ENCODE data around the gene TRIM44.
"Not testable (repeated sequence)": the region's sequence is repeated elsewhere in the genome, so short reads cannot be mapped to it uniquely, and the experiment has no call there.

TRIM44 gene

DNA sequence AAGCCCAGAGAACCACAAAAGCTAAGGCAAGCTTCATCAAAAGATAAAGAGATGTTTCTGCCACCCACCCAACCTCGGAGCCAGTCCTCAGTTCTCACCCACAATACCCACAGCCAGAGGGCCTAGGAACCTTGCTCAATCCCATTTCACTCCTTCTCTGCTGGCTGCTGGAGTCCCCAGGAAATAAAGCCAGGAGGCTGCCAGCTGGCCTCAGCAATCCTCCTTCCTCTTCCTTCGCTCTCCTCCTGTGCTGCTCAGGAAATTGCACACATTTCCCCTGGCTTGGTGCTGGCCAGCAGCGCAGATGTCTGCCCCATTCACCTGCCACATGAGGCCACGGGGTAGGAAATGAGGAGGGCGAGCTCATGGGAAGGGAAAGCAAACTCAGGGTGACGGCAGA lies 189.5 kb downstream of the TRIM44 start:
- no peak for DNase-seq (ENCODE audit: low read depth in 2 of 2)

DNA sequence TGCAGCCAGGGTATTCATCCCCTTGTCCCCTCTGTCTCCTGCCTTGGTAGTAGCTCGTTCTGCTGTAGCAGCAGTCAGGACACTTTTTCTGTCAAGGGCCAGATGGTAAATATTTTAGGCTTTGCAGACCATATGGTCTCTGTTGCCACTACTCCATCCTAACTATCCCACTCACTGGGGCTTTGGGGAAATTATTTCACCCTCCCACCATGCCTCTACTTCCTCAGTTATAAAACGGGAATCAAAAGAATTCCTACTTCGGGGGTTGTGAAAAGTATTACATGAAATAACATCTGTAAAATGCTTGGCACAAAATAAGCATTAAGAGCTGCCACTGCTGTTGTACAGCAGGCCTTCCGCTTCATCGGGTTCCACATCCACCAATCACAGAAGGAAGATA lies 191.4 kb downstream of the TRIM44 start:
- DNase-seq (ENCODE audit: low read depth in 2 of 2): no peak

DNA sequence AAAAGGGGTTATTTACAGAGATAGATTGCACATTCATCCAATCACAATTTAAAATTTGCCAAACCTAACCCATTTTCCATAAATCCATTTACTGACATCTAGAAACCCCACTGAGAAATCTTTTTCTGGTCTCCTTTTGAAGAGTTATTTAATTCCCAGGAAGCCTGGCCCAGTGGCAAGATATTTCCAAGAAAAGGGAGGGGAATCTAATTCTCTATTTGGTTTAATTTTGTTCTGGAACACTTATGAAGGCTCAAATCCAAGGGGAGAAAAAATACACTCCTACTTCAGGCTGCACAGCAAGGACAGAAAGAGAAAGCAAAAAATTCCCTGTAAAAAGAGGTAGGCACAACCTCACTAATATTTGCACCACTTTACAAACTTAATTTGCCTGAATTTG lies 193.1 kb downstream of the TRIM44 start:
- DNase-seq (ENCODE audit: low read depth in 2 of 2): no peak

DNA sequence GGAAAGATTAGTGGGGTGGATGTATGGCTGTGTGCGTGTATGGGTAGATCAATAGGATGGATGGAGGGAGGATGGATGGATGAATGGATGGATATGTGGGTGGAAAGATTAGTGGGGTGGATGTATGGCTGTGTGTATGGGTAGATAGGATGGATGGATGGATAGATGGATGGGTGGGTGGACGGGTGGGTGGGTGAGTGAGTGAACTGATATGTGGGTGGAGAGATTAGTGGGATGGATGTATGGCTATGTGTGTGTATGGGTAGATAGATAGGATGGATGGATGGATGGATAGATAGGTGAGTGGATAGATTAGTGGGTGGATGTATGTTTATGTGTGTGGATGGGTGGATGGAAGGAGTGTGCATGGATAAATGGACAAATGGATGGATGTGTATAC lies 193.7 kb downstream of the TRIM44 start:
- DNase-seq (ENCODE audit: low read depth in 2 of 2): no peak

DNA sequence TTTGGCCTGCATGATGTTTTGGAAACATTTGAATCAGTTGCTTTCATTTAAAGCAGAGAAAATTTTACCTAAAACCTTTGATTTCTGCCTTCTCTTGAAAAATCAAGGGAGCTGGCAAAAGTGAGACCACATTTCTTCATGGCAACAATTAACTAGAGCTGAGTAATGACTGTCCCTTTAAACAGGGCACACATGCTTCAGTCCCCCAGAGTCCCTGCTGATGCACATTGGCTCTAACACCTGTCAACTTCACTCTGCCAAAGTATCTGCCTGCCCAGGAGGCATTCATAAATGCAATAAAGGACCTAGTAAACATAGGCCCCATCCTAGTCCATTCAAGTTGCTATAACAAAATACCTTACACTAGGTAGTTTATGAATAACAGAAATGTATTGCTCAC lies 194.2 kb downstream of the TRIM44 start:
- DNase-seq (ENCODE audit: low read depth in 2 of 2): no peak

DNA sequence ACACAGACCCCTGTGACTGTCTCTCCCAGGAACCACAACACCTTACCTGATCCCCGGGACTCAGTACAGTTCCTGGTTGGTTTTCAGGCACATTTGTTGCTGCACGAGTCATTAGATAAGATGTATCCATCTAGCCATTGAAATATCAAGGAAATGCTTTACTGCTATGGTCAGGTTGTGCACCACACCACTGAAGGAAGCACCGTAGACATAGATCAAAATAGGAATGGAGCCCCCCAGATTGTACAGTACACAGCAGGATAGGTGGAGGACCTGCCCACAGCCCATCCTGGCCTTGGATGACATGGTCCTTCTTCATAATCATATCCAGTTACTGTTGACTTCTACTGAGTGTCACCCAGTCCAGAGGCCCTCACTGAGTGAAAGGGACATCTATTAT lies 195.3 kb downstream of the TRIM44 start:
- no peak for DNase-seq (ENCODE audit: low read depth in 2 of 2)

DNA sequence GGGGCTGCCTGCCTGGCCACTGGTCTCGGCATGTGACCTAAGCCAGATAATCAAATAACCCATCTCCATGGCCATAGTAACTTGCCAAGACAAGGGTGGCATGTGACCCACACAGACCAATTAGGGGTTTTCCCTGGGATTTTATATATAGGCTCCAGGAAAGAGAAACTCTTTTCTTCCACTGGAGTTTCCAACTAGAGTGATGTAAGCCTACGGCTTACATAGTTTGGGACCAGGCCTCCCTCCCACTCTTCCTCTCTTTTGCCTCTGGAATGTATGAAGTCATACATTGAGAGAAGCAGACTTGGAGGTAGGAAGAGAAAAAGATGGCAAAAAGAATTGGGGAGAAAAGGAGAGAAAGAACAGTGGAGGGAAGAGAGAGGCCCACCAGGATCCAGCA lies 196.7 kb downstream of the TRIM44 start:
- no peak for DNase-seq (ENCODE audit: low read depth in 2 of 2)

DNA sequence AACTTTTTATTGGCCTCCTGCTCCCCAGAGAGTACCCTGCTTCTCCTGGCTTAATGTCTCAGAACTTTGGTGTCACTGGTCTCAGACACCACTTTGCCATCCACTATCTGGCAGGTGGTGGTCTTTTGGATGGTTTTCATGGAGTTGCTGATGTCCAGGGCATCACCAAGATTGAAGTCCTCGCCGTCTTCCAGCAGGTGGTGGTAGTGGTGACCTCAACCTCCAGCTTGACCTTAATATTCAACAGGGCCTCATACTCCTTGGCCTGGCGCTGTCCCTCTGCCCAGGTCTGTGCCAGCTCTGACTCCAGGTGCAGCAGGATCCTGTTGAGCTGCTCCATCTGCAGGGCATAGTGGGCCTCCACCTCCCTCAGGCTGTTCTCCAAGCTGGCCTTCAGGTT lies 197.6 kb downstream of the TRIM44 start:
- DNase-seq (ENCODE audit: low read depth in 2 of 2): not testable (repeated sequence)

DNA sequence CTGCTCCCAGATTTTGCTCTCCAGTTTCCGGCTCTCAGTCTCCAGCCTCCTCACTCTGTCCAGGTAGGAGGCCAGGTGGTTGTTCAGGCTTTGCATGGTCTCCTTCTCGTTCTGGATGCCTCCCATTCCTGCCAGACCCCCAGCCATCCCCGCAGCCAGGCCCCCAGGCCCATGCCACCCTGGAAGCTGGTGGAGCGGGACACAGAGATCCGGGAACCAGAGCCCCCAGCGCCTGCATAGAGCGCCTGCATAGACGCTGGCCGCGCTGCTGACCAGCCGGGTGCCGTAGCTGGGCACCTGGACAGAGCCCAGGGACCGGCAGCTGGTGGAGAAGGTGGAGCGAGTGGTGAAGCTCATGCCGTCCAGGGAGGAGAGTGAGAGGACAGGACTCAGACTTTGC lies 198.6 kb downstream of the TRIM44 start:
- no peak for DNase-seq (ENCODE audit: low read depth in 2 of 2)

DNA sequence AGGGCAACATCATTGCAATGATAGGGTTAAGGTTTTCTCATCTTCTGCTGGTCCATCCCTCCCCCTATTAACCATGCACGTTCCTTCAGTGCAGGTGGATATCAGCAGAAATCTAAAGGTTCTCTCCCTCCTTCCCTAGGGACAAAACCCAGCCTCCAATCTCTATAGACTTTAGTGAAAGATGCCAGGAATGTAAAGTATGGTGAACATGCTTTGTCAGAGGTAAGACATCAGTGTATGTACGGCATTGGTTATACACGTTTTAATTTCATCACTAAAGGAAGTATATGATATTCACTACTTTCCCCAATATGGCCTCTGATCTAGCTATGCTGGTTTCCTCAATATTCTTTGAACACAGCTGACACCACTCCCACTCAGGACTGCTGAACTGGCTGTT lies 200.1 kb downstream of the TRIM44 start:
- no peak for DNase-seq (ENCODE audit: low read depth in 2 of 2)

DNA sequence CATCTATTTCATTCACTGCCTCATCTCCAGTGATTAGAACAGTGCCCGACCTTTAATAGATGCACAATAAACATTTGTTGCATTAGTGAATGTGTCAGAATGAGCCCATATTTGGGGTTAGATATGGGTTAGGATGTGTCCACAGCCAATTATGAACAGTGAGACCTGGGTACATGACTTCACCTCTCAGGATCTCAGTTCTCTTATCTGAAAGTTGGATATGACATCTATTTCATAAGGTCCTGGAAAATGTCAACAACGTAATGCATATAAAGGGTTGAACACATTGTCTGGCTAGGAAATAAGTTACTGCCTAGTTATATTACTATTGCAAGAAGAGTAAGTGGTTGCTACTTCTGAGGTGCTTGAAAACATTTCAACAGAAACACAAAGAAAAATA lies 201.6 kb downstream of the TRIM44 start:
- no peak for DNase-seq (ENCODE audit: low read depth in 2 of 2)

DNA sequence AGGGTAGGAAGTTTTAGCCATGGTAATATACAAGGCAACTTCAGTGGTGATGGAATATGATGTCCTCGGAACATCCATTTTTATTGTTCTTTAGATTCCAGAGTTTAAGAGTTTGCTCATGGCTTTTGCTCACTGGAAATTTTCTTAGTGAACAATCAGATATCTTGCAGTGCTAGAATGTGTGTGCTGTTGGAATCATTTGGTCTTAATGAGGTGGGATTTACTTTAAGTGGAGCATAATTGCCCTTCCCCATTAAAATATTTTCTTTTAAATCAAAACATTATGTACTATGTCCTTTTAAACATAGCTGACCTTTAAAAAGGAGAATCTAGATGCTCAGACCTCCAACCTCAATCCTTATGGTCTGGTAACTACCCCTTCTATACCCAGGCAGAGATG lies 204.0 kb downstream of the TRIM44 start:
- no peak for DNase-seq (ENCODE audit: low read depth in 2 of 2)

Data from activated CD8-positive, alpha-beta memory T cell treated with anti-CD3 and anti-CD28 coated beads for 4 hours (primary cell).